MG63 (cell line): ENCODE measurements around the gene OR6V1. TPM values are rescaled to one million over a fixed set of nuclear protein-coding genes. Genes with fewer than 3 reads are reported as not detected.

Experiments
- DNase-seq: peaks from one replicate; pipeline ENCODE4 v3.0.0-alpha.2; 2020
- H3K27me3 ChIP-seq: fragments of 250-450 bp; sonication (Bioruptor Pico); 2 replicates; pipeline ENCODE4 v1.5.1; 2020; ENCODE audit warnings: mild to moderate bottlenecking, moderate library complexity
- H3K36me3 ChIP-seq: fragments of 250-450 bp; sonication (Bioruptor Pico); 2 replicates; pipeline ENCODE4 v1.5.1; 2020; ENCODE audit warnings: mild to moderate bottlenecking, moderate library complexity
- H3K4me3 ChIP-seq: fragments of 250-450 bp; sonication (Bioruptor Pico); 2 replicates; pipeline ENCODE4 v1.5.1; 2020; ENCODE audit warnings: mild to moderate bottlenecking, moderate library complexity
- H3K9me3 ChIP-seq: fragments of 250-450 bp; sonication (Bioruptor Pico); 2 replicates; pipeline ENCODE4 v1.5.1; 2020; ENCODE audit warnings: mild to moderate bottlenecking, moderate library complexity
- total RNA-seq: library from RNA; depleted of rRNA; stranded (reverse); fragments of >200 nt; shearing (Covaris generic); gene quantifications from 2 replicates; pipeline ENCODE4 v1.2.3, GENCODE V29; 2014; ENCODE audit warnings: low replicate concordance

Gene OR6V1
- total RNA-seq, 1 experiment from 2014 or later = not detected

DNA sequence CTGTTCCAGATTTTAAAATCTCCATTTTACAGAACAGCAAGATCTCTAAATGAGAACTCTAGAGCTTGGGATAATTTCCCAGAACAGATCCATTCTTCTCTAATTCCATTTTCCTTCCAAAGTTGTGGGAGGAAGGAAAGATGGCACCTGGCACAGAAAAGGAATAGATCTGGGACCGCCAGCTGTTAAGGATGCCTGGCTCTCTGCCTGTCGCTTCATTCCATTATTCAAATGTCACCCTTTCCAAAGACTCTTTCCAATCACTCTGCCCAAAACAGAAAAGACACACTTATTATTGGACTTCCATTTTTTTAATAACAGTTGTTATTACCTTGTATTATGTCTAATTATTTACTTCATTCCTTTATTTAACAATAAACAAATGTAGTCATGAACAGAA lies 24.5 kb upstream of the OR6V1 start:
- no peaks in the 10 kb centered on the region for H3K36me3 ChIP-seq
- H3K9me3 ChIP-seq = no peaks in the 10 kb centered on the region
- DNase-seq = no peak
- H3K4me3 ChIP-seq = no peak overlapping the region
- no peaks in the 10 kb centered on the region for H3K27me3 ChIP-seq

DNA sequence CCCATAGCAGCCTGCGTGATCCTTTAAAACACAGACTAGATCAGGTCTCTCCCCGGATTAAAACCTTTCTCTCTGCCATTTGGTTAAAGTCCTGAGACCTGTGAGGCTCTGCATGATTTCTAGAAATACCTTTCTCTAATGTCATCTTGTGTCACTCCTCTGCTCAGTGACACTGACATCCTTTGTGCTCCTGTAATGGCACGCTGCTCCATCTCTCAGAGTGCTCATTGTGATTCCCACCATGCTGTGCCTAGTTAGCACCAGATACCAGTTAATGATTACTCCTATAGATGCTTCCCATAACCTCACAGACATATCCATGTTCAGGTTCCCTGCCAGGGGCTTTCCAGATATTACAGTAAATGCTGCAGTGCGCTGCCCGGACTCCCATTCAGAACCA lies 13.5 kb upstream of the OR6V1 start:
- no peaks in the 10 kb centered on the region for H3K36me3 ChIP-seq
- no peak overlapping the region for H3K4me3 ChIP-seq
- no peak for DNase-seq
- no peaks in the 10 kb centered on the region for H3K9me3 ChIP-seq
- no peaks in the 10 kb centered on the region for H3K27me3 ChIP-seq

DNA sequence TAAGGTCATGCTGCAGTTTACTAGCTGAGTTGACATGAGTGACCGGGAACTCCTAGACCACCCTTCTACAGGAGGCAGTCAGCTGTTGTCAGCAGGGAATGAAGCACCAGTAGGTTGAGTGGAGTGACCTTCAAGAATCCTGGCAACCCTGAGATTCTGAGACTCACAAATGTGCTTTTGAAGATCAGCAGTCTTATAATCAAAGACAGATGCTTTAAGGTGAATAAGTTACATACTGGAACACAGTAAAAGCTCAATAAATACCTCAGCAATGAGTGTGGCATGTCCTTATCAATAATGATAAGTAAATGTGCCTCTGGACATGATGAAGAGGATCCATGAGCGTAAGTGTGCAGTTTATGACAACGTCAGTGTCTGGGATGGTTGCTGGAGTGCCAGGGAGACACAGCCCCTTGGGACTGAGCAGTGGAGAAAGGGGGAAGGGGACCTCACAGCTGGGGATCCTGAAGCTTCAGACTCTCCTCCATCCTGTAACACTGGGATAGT lies 11.9 kb upstream of the OR6V1 start:
- Histone ChIP-seq H3K4me3 (no peak overlapping the region), H3K36me3 (no peaks in the 10 kb centered on the region), H3K27me3 (no peaks in the 10 kb centered on the region), H3K9me3 (no peaks in the 10 kb centered on the region)
- DNase-seq = no peak

DNA sequence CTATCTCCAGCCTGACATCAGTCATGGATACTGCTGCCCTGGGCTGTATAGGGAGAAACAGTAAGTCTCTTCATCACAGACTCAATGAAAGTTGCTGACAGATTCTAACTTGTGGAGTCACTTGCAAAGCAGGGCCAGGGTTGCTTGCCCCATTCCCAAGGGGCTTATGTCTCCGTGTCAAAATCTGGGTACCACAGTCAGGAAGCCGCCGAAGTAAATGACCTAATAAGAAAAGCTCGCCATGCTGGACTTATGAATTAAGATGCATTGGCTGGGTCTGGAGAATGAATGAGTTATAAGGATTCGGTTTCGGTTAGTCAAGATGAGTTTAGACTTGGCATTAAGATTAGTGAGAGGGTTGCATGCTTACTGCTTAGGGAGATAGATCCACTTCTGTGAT lies 10.8 kb upstream of the OR6V1 start:
- peak; percentile 53 for DNase-seq
- H3K9me3 ChIP-seq = no peaks in the 10 kb centered on the region
- H3K4me3 ChIP-seq = no peak overlapping the region
- H3K27me3 ChIP-seq = no peaks in the 10 kb centered on the region
- H3K36me3 ChIP-seq = no peaks in the 10 kb centered on the region

DNA sequence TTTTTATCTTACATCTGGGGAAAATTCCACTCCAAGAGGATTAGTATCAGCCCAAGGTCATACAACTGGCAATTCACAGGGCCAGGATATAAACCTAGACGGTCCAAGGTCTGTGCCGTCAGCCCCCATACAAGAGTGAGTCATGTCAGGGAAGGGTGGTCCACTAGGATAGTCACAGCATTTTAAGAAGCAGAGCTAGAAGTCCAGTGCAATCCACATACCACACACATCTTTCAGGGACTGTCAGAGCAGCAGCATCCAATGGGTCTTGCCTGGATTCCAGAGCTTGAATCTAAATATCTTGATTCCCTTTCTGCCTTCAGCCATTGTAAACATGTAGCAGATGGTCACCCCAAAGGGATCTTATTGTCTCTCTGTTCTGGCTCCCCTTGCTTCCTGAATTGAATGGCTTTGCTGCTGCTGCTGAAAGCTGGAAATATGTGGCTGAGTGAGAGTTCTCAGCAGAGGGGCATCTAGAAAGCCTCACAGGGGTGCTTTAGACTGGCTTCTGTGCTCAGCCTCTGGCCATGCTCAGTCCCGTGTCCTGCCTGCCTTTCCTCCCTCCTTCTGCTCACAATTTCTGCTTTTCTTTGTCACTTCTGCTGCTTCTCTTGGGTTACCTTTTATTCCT lies 9.9 kb upstream of the OR6V1 start:
- DNase-seq = no peak
- Histone ChIP-seq H3K36me3 (no peaks in the 10 kb centered on the region), H3K9me3 (no peaks in the 10 kb centered on the region), H3K4me3 (no peak overlapping the region), H3K27me3 (no peaks in the 10 kb centered on the region)

DNA sequence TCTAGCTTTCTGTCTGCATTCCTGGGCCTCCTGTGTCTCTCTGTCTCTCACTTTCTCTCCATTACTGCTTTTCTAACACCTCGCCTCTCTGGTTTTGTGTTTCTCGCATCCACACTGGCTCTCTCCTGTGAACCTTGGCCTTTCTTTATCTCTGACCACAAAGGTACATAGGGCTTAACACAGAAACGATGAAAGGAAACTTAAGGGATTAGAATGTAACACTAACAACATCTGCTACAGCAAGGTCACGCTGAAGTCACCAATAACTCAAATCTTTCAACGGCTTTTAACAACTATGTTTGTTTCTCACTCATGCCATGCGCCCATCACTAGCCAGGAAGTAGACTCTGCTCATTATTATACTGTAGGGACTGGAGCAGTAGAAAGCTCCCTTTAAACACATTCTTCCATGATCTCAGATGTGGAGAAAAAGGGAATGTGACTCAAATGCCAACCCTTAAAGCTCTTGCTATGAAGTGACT lies 9.3 kb upstream of the OR6V1 start:
- H3K36me3 ChIP-seq = no peaks in the 10 kb centered on the region
- no peaks in the 10 kb centered on the region for H3K9me3 ChIP-seq
- no peaks in the 10 kb centered on the region for H3K27me3 ChIP-seq
- no peak for DNase-seq
- no peak overlapping the region for H3K4me3 ChIP-seq

DNA sequence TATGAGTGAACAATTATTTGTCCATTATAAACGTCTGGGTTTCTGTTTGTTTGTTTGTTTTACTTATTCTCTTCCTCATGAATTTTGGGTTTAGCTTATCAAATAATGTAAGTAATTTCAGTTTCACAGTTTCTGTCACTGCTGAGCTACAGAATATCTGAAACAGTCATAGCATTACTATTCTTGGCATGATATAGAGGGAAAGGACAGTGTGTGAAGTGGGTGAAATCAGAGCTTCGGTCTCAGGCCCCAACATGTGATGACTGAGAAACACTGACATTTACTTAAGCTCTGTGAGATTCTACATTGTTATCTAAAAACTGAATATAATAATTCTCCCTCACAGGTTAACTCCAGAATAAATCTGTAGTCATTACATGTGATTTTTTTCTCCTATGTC lies 8.8 kb upstream of the OR6V1 start:
- Histone ChIP-seq H3K9me3 (no peaks in the 10 kb centered on the region), H3K36me3 (no peaks in the 10 kb centered on the region), H3K27me3 (no peaks in the 10 kb centered on the region), H3K4me3 (no peak overlapping the region)
- no peak for DNase-seq

DNA sequence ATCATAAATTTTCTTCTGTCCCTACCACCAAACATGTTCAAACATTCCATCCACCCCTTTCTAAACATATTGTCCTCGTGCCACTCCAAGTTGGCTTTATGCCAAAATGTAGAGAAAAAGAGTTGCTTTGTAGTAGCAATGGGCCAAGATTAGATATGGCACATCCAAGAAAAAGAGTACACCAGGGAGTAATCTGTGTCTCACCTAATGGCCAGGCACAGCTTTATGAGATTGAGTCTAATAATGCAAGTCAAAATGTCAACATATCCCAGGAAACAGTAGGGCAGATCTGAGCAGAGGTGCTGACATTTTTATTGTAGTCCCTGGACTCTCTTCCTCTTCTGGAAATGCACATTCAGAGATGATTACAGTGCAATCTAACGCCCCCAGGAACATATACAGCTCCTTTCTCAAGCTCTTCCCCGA lies 5.7 kb upstream of the OR6V1 start:
- Histone ChIP-seq H3K4me3 (no peak overlapping the region), H3K9me3 (no peaks in the 10 kb centered on the region), H3K27me3 (no peaks in the 10 kb centered on the region), H3K36me3 (no peaks in the 10 kb centered on the region)
- DNase-seq = no peak

DNA sequence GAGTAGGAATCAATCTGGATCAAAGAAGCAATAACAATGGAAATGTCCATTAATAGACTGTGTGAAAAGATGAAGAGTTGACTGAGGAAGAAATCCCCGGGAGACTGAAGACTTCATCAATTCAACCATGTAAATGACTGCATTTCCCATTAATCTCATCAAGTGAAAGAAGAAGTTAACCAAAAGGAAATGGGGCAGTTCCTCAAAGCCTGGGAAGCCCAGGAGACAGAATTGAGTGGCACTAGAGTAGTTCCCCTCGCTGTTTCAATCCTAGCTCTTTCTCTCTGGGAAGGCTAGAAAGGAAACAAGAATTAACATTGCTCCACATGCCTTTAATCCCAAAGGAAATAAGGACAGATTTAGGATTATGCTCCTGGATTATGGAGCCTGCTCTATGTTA lies 4.8 kb upstream of the OR6V1 start:
- no peak for DNase-seq
- Histone ChIP-seq H3K27me3 (no peaks in the 10 kb centered on the region), H3K9me3 (no peaks in the 10 kb centered on the region), H3K4me3 (no peak overlapping the region), H3K36me3 (no peaks in the 10 kb centered on the region)

DNA sequence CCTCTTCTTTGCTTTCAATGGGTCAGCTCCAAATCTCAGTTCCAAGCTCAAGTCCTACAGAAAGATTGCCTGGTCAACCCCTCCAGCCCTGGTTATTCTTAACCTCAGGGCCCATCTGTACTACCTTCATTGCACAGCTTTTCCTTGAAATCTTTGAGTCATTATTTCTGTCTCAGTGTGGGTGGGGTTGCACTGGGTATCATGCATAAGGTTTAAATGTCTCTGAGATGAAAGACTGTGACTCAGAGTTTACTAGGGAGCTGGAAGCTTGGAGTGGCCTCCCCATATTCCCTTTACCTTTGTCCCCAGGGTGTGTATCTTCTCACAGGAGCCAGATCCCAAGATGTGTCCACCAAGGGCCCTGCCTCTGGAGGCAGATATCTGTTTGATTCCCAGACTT lies 3.3 kb upstream of the OR6V1 start:
- Histone ChIP-seq H3K27me3 (no peaks in the 10 kb centered on the region), H3K9me3 (no peaks in the 10 kb centered on the region), H3K36me3 (no peaks in the 10 kb centered on the region), H3K4me3 (no peak overlapping the region)
- no peak for DNase-seq

DNA sequence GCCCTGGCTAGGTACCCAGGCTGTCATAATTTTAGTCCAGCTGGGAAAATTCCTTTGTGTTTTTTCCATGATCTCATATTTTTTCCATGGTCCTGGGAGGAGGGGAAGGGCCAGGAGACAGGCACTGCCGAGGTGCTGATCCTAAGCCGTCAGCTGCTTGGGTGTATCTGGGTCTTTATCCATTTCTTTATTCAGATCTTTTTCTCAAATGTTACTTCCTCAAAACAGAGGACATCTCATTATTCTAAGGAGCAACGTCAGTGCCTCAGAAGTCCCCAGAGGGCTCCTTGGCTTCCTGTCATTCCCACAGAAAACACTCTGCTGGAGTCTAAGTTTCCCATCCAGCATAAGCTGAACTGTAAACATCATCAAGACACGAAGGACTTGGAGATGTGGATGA lies 2.8 kb upstream of the OR6V1 start:
- DNase-seq = no peak
- Histone ChIP-seq H3K27me3 (no peaks in the 10 kb centered on the region), H3K4me3 (no peak overlapping the region), H3K36me3 (no peaks in the 10 kb centered on the region), H3K9me3 (no peaks in the 10 kb centered on the region)

DNA sequence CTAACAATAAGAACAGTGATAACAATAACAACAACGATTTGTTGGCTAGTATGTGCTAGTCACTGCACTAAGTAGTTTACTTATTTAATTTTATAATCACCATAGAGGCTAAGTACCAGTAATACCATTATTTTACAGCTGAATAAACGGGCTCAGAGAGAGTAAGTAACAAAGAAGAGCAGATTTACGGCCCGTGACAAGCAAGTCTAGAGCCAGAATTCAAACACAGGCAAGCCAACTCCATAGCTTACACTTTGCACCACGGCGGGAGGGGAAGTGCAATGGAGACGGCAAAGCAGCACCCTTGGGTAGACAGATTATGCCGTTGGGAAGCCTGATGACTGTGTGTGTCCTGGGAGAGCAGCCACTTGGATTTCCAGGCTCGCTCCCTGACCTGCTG lies 1.2 kb upstream of the OR6V1 start:
- Histone ChIP-seq H3K36me3 (no peaks in the 10 kb centered on the region), H3K4me3 (no peak overlapping the region), H3K27me3 (no peaks in the 10 kb centered on the region), H3K9me3 (no peaks in the 10 kb centered on the region)
- DNase-seq = no peak

DNA sequence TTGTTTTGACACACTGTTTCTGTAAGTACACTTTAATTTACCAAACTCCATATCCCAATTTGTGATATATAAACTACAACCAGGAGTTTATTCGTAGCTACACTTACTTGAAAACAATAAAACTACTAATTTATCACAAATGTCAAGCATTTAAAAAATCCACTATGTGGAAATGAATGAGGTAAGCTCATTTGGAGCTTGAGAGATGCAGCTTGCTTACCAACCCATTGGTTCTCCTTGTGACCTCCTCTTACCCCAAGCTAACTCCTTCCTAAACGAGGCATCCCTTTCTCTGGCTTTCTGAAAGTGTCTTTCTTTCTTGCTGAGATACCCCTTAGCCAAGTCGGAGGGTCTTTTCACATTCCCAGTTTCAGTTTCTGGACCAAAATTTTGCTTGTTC lies 2.5 kb downstream of the OR6V1 start:
- Histone ChIP-seq H3K4me3 (no peak overlapping the region), H3K36me3 (no peaks in the 10 kb centered on the region), H3K27me3 (no peaks in the 10 kb centered on the region), H3K9me3 (no peaks in the 10 kb centered on the region)
- DNase-seq = no peak

DNA sequence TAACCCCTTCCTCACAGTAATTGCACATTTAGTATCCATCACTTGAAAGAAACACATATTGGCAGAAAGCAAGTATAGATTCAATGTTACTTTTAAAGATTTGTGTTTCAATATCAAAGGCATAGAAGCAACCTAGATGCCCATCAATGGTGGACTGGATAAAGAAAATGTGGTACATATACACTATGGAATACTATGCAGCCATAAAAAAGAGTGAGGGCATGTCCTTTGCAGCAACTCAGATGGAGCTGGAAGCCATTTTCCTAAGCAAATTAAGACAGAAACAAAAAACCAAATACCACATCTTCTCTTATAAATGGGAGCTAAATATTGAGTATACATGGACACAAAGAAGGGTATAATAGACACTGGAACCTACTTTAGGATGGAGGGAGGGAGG lies 3.6 kb downstream of the OR6V1 start:
- no peaks in the 10 kb centered on the region for H3K27me3 ChIP-seq
- no peak for DNase-seq

DNA sequence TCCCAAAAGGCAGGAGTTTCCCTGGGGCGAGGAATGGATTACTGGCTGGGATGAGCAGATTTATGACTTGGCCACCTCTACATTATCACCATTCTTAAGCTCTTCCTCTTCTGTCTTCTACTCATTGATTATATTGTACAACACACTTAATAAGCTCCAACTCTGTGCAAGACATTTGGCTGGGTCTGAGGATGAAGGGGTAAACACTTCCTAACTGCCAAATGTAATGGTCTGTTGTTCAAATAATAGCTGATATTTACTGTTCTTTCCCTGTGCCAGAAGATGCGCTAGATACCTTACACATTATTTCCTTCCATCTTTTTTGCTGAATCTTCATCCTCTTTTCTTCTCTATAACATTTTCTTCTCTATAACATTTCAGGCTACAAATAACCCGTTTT lies 11.6 kb downstream of the OR6V1 start:
- Histone ChIP-seq H3K27me3 (no peaks in the 10 kb centered on the region), H3K9me3 (no peaks in the 10 kb centered on the region), H3K4me3 (no peak overlapping the region), H3K36me3 (no peaks in the 10 kb centered on the region)
- DNase-seq = no peak

More for the DNA sequence above, 3.6 kb downstream of the OR6V1 start:
- H3K9me3 ChIP-seq = no peaks in the 10 kb centered on the region
- H3K36me3 ChIP-seq = no peaks in the 10 kb centered on the region
- H3K4me3 ChIP-seq = no peak overlapping the region

DNA sequence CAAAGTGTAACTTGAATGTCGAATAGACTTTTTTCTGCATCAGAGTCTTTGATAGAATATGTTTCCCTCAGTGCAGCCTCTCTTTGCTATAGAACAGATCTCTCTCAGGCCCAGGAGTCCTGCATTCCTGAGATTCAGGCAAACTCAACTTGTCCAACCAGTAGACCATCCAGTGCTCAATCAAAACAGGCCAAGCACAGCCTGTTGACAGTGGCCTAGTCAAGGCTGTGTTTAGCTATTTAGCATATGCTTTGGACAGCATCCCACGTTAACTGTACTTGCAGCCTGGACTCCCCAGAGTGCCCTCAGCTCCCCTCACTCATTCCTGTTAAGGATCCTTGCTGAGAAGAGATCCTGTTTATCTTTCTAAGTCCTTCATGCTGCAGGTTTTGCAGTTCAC lies 16.3 kb downstream of the OR6V1 start:
- no peak for DNase-seq
- H3K36me3 ChIP-seq = no peaks in the 10 kb centered on the region
- no peaks in the 10 kb centered on the region for H3K9me3 ChIP-seq
- H3K4me3 ChIP-seq = no peak overlapping the region
- no peaks in the 10 kb centered on the region for H3K27me3 ChIP-seq

DNA sequence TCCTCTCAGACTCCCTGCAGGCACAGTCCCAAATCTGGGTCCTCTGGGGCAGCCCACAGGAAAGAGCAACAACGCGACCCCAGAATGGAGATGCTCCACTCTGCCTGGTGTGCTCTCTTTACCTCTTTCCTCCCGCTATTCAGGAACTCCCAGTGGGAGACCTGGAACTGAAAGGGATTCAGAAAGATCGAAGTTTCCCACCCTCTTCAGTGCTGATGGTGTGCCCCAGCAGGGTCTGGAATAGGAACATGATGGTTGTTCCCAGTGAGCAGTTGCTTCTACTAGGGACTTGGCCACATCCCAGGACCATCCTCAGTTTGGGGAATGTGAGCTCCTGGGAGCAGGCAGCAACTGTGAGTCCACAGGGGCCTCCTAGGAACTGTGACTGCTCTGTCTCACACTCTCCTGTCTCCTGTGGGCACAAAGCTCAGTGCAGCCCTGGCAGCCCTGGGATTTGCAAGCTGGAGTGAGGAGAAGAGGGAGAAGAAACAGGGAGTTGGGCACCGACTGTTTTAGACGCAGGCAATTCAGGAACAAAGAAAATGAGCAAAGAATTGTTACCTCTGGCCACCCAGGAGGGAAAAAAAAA lies 17.9 kb downstream of the OR6V1 start:
- no peaks in the 10 kb centered on the region for H3K36me3 ChIP-seq
- H3K9me3 ChIP-seq = no peaks in the 10 kb centered on the region
- no peaks in the 10 kb centered on the region for H3K27me3 ChIP-seq
- no peak for DNase-seq
- H3K4me3 ChIP-seq = no peak overlapping the region

DNA sequence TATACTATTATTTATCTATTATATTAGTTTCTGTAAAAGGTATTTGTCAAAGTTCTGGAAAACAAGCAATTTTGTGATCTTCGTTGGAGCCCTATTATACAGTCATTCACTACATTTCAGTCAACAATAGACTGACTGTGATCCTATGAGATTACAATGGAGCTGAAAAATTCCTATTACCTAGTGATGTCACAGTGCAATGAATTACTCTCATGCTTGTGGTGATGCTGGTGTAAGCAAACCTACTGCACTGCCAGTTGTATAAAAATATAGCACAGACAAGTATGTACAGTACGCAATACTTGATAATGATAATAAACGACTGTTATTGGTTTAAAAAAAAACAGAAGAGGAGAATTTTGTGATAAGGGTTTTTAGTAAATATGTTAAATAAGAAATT lies 21.4 kb downstream of the OR6V1 start:
- H3K27me3 ChIP-seq = no peaks in the 10 kb centered on the region
- H3K36me3 ChIP-seq = no peaks in the 10 kb centered on the region
- no peaks in the 10 kb centered on the region for H3K9me3 ChIP-seq
- DNase-seq = no peak
- H3K4me3 ChIP-seq = no peak overlapping the region
